ENCODE results near the gene PCDH17.

Gene PCDH17

DNA sequence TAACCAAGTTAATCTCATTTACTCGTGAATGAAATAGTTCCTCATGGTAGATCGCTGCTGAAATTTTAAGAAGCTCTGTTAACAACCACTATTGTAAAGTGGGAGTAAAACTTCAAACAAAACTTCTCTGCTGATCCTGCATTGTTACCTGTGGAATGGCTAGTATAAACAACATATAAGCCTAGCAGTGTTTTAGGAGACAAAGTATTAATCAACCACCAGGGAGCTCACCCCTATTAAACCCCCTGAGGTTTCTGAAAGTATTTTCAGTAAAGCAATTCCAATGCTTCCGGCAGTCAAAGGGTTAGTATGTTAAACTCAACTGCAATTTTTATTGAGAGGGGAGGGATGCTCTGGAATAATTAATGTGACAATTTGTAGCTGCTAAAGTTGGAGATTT is 30.0 kb upstream of the PCDH17 start:
- TF ChIP-seq, protein P1, sequence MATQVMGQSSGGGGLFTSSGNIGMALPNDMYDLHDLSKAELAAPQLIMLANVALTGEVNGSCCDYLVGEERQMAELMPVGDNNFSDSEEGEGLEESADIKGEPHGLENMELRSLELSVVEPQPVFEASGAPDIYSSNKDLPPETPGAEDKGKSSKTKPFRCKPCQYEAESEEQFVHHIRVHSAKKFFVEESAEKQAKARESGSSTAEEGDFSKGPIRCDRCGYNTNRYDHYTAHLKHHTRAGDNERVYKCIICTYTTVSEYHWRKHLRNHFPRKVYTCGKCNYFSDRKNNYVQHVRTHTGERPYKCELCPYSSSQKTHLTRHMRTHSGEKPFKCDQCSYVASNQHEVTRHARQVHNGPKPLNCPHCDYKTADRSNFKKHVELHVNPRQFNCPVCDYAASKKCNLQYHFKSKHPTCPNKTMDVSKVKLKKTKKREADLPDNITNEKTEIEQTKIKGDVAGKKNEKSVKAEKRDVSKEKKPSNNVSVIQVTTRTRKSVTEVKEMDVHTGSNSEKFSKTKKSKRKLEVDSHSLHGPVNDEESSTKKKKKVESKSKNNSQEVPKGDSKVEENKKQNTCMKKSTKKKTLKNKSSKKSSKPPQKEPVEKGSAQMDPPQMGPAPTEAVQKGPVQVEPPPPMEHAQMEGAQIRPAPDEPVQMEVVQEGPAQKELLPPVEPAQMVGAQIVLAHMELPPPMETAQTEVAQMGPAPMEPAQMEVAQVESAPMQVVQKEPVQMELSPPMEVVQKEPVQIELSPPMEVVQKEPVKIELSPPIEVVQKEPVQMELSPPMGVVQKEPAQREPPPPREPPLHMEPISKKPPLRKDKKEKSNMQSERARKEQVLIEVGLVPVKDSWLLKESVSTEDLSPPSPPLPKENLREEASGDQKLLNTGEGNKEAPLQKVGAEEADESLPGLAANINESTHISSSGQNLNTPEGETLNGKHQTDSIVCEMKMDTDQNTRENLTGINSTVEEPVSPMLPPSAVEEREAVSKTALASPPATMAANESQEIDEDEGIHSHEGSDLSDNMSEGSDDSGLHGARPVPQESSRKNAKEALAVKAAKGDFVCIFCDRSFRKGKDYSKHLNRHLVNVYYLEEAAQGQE (IDR thresholded peaks at IDR 0.05; ENCODE audit: insufficient read depth in 1 of 2, low read depth in 2 of 2, low read length in 2 of 2): no peak
- TF ChIP-seq TAF1 (IDR thresholded peaks at IDR 0.05; ENCODE audit: borderline replicate concordance, insufficient read depth, low read length) (no peak), FOXP2 (optimal IDR thresholded peaks at IDR 0.05; ENCODE audit: borderline replicate concordance, extremely low read depth, extremely low read length, insufficient read depth) (no peak)

DNA sequence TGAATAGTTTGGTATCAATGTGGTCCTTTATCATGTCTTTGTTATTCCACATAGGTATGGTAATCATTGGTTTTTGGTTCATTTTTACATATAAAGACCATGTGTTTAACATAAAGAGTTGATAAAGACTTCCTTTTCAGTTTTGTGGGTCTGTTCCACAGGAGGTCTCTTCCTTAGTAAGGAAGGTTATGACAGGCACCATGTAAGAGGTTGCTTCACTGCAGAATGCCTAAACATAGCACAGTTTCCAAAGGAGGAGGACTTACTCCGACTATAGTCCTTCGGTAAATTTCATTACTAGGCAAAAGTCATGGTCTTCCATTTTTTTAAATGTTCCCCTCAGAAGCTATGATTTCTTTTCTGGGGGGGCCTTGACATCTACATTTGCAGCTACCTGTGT is 27.1 kb upstream of the PCDH17 start:
- TF ChIP-seq SIN3A (IDR thresholded peaks at IDR 0.05; ENCODE audit: borderline replicate concordance, insufficient read depth, low read length) (no peak), FOXP2 (optimal IDR thresholded peaks at IDR 0.05; ENCODE audit: borderline replicate concordance, extremely low read depth, extremely low read length, insufficient read depth) (no peak), POLR2AphosphoS5 (IDR thresholded peaks at IDR 0.05; ENCODE audit: low read depth, low read length) (no peak), TAF1 (IDR thresholded peaks at IDR 0.05; ENCODE audit: borderline replicate concordance, insufficient read depth, low read length) (no peak)
- TF ChIP-seq, protein P1 (IDR thresholded peaks at IDR 0.05; ENCODE audit: insufficient read depth in 1 of 2, low read depth in 2 of 2, low read length in 2 of 2): no peak

GRCh38 chr13:57611969-57612368 is 19.6 kb upstream of the PCDH17 start:
- no peak for TF ChIP-seq FOXP2 (optimal IDR thresholded peaks at IDR 0.05; ENCODE audit: borderline replicate concordance, extremely low read depth, extremely low read length, insufficient read depth)
- no peak for TF ChIP-seq SIN3A (IDR thresholded peaks at IDR 0.05; ENCODE audit: borderline replicate concordance, insufficient read depth, low read length)
- TF ChIP-seq TAF1 (IDR thresholded peaks at IDR 0.05; ENCODE audit: borderline replicate concordance, insufficient read depth, low read length): no peak
- TF ChIP-seq, protein P1 (IDR thresholded peaks at IDR 0.05; ENCODE audit: insufficient read depth in 1 of 2, low read depth in 2 of 2, low read length in 2 of 2): no peak
- no peak for TF ChIP-seq POLR2AphosphoS5 (IDR thresholded peaks at IDR 0.05; ENCODE audit: low read depth, low read length)

DNA sequence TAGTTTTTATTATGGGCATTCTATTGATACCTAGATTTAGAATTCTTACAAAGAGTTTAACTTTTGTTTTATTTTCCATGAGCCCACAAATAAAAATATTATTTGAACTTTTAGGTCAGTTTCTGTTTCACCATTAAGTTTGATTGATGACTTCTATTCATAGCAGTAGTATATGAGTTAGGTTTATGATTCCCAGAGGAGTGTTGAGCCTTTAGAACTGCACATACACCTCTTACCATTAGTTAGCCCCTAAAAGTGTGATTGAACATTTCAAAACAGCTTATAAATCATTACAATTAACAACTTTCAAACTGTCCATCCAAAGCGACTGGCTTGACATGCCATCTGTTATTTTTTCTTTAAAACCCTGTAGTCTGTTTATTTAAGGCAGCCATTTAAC is 19.0 kb upstream of the PCDH17 start:
- no peak for TF ChIP-seq SIN3A (IDR thresholded peaks at IDR 0.05; ENCODE audit: borderline replicate concordance, insufficient read depth, low read length)
- no peak for TF ChIP-seq POLR2AphosphoS5 (IDR thresholded peaks at IDR 0.05; ENCODE audit: low read depth, low read length)
- no peak for TF ChIP-seq FOXP2 (optimal IDR thresholded peaks at IDR 0.05; ENCODE audit: borderline replicate concordance, extremely low read depth, extremely low read length, insufficient read depth)
- TF ChIP-seq TAF1 (IDR thresholded peaks at IDR 0.05; ENCODE audit: borderline replicate concordance, insufficient read depth, low read length): no peak
- TF ChIP-seq, protein P1 (IDR thresholded peaks at IDR 0.05; ENCODE audit: insufficient read depth in 1 of 2, low read depth in 2 of 2, low read length in 2 of 2): no peak

All from PFSK-1 (cell line).